Pulmonary artery endothelial cell (primary cell): ENCODE measurements around the gene ZNF618. TPM values are rescaled to one million over a fixed set of nuclear protein-coding genes. Genes with fewer than 3 reads are reported as not detected.

Experiments
- DNase-seq: peaks from one replicate; pipeline ENCODE4 v3.0.0-alpha.2; 2011; ENCODE audit warnings: low read depth, low spot score
- total RNA-seq: library from RNA; depleted of rRNA; stranded (reverse); fragments of >200 nt; gene quantifications from 2 replicates; pipeline ENCODE4 v1.2.3, GENCODE V29; 2014

The ZNF618 gene
- total RNA-seq, 1 donor from 2014 or later, result 14.8 TPM

- DNase-seq, result no peak
These were observed 58.2 kb downstream of the ZNF618 start for GRCh38 chr9:113934167-113934828.

GRCh38 chr9:113934829-113935676, 58.9 kb downstream of the ZNF618 start:
- DNase-seq, result no peak

- no peak for DNase-seq
These were observed 59.7 kb downstream of the ZNF618 start for GRCh38 chr9:113935677-113936380.

- DNase-seq, result no peak
These were observed 64.0 kb downstream of the ZNF618 start for GRCh38 chr9:113940077-113940476.

GRCh38 chr9:113941056-113941455, 64.9 kb downstream of the ZNF618 start:
- DNase-seq, result no peak

- no peak for DNase-seq
These were observed 65.4 kb downstream of the ZNF618 start for GRCh38 chr9:113941526-113941925.

GRCh38 chr9:113943112-113944009, 67.3 kb downstream of the ZNF618 start:
- DNase-seq, result no peak

- no peak for DNase-seq
These were observed 69.7 kb downstream of the ZNF618 start for GRCh38 chr9:113945784-113946183.

GRCh38 chr9:113946496-113947115, 70.5 kb downstream of the ZNF618 start:
- DNase-seq, result no peak

GRCh38 chr9:113947941-113948340, 71.8 kb downstream of the ZNF618 start:
- no peak for DNase-seq

- no peak for DNase-seq
These were observed 72.9 kb downstream of the ZNF618 start for GRCh38 chr9:113948891-113949570.

GRCh38 chr9:113949571-113950078, 73.5 kb downstream of the ZNF618 start:
- DNase-seq, result no peak

- no peak for DNase-seq
These were observed 74.3 kb downstream of the ZNF618 start for GRCh38 chr9:113950195-113951031.

GRCh38 chr9:113951032-113951372, 74.9 kb downstream of the ZNF618 start:
- no peak for DNase-seq

GRCh38 chr9:113952676-113953075, 76.6 kb downstream of the ZNF618 start:
- no peak for DNase-seq

GRCh38 chr9:113953531-113953930, 77.4 kb downstream of the ZNF618 start:
- peak; percentile 87 for DNase-seq

GRCh38 chr9:113954591-113954990, 78.5 kb downstream of the ZNF618 start:
- no peak for DNase-seq

- DNase-seq, result no peak
These were observed 79.1 kb downstream of the ZNF618 start for GRCh38 chr9:113955076-113955752.

GRCh38 chr9:113956901-113957300, 80.8 kb downstream of the ZNF618 start:
- DNase-seq, result no peak
